Measurements from ENCODE around the gene DUSP21. TPM values are rescaled to one million over a fixed set of nuclear protein-coding genes. Genes with fewer than 3 reads are reported as not detected.
A peak's percentile ranks its signal among the peaks of the same experiment; 100 is the strongest.

The DUSP21 gene
- total RNA-seq, 3 donors from 2014 or later (not counting 1 experiment from before 2014, with no cell fraction given), result not detected

GRCh38 chrX:44874420-44875184 is 30.8 kb downstream of the DUSP21 start:
- Histone ChIP-seq H3K36me3 (ENCODE audit: control insufficient read depth, insufficient read depth, low read length) (no peaks in the 10 kb centered on the region), H3K27me3 (ENCODE audit: control insufficient read depth, insufficient read depth, low read length) (no peaks in the 10 kb centered on the region), H3K4me3 (ENCODE audit: low read length) (peak overlapping the region; percentile 90), H3K9me3 (ENCODE audit: control insufficient read depth, insufficient read depth, low read length) (no peaks in the 10 kb centered on the region), H3K4me1 (ENCODE audit: control insufficient read depth, insufficient read depth, low read length) (peaks cover 4% of the 10 kb centered on the region), H3K27ac (ENCODE audit: low read length) (peak overlapping the region; percentile 99)
- ATAC-seq, result peak in 1 of 3 donors; percentile 10
- Mint-ChIP-seq H3K36me3 (no peaks in the 10 kb centered on the region), H3K27ac (peak overlapping the region; percentile 91 to 95), H3K27me3 (ENCODE audit: low read depth in 2 of 2) (no peaks in the 10 kb centered on the region), H3K9me3 (no peaks in the 10 kb centered on the region), H3K4me3 (peak overlapping the region; percentile 97), H3K4me1 (peaks cover 16 to 46% of the 10 kb centered on the region in 2 donors)
- TF ChIP-seq CTCF (IDR thresholded peaks at IDR 0.05), result no peak
- DNase-seq, result peak in 1 of 2 donors; percentile 67
- 0% methylated on average over 12 of the region's 14 CpGs for WGBS (ENCODE audit: insufficient coverage)
- intact Hi-C loops (cut with micrococcal nuclease), result loop anchor here (5.0 kb wide), 1 partner anchor 203 kb away; no protein-coding TSS in a partner anchor

- Mint-ChIP-seq H3K27ac (peak overlapping the region; percentile 91 to 95), H3K4me3 (peak overlapping the region; percentile 97), H3K9me3 (no peaks in the 10 kb centered on the region), H3K27me3 (ENCODE audit: low read depth in 2 of 2) (no peaks in the 10 kb centered on the region), H3K4me1 (peaks cover 16 to 51% of the 10 kb centered on the region in 2 donors), H3K36me3 (no peaks in the 10 kb centered on the region)
- no peak for TF ChIP-seq CTCF (IDR thresholded peaks at IDR 0.05)
- no peaks in the 10 kb centered on the region for H3K36me3 ChIP-seq (ENCODE audit: control insufficient read depth, insufficient read depth, low read length)
- DNase-seq (no peak), ATAC-seq (no peak)
- H3K4me1 ChIP-seq (ENCODE audit: control insufficient read depth, insufficient read depth, low read length), result peaks cover 4% of the 10 kb centered on the region
- intact Hi-C loops (cut with micrococcal nuclease), result no loop called here
- WGBS (ENCODE audit: insufficient coverage), result 0% methylated on average over 3 of the region's 5 CpGs
- H3K9me3 ChIP-seq (ENCODE audit: control insufficient read depth, insufficient read depth, low read length), result no peaks in the 10 kb centered on the region
- H3K27me3 ChIP-seq (ENCODE audit: control insufficient read depth, insufficient read depth, low read length), result no peaks in the 10 kb centered on the region
- H3K4me3 ChIP-seq (ENCODE audit: low read length), result peak overlapping the region; percentile 90
- peak overlapping the region; percentile 59 for H3K27ac ChIP-seq (ENCODE audit: low read length)
Measured at GRCh38 chrX:44875185-44875489, 31.3 kb downstream of the DUSP21 start.

- no peak for ATAC-seq
- WGBS (ENCODE audit: insufficient coverage), result no CpG with 5 or more reads among the region's 4 CpGs
- peak overlapping the region; percentile 73 for H3K4me3 Mint-ChIP-seq
- H3K36me3 Mint-ChIP-seq, result no peaks in the 10 kb centered on the region
- peak overlapping the region; percentile 91 to 95 for H3K27ac Mint-ChIP-seq
- intact Hi-C loops (cut with micrococcal nuclease), result no loop called here
- no peaks in the 10 kb centered on the region for H3K27me3 Mint-ChIP-seq (ENCODE audit: low read depth in 2 of 2)
- no peaks in the 10 kb centered on the region for H3K9me3 Mint-ChIP-seq
- Histone ChIP-seq H3K27me3 (ENCODE audit: control insufficient read depth, insufficient read depth, low read length) (no peaks in the 10 kb centered on the region), H3K27ac (ENCODE audit: low read length) (peak overlapping the region; percentile 45), H3K4me3 (ENCODE audit: low read length) (no peak overlapping the region), H3K9me3 (ENCODE audit: control insufficient read depth, insufficient read depth, low read length) (no peaks in the 10 kb centered on the region), H3K36me3 (ENCODE audit: control insufficient read depth, insufficient read depth, low read length) (no peaks in the 10 kb centered on the region), H3K4me1 (ENCODE audit: control insufficient read depth, insufficient read depth, low read length) (peaks cover 4% of the 10 kb centered on the region)
- no peak for TF ChIP-seq CTCF (IDR thresholded peaks at IDR 0.05)
- H3K4me1 Mint-ChIP-seq, result peaks cover 14 to 58% of the 10 kb centered on the region in 2 donors
- DNase-seq, result peak in 1 of 2 donors; percentile 6
Measured at GRCh38 chrX:44876086-44876485, 32.3 kb downstream of the DUSP21 start.

Data from natural killer cell (primary cell).